Mesenteric fat pad (tissue), 1 donor: ENCODE measurements around the gene PTOV1. TPM values are rescaled to one million over a fixed set of nuclear protein-coding genes. Genes with fewer than 3 reads are reported as not detected.

Experiments
- microRNA-seq: library from miRNA; unstranded; fragments of <30 nt; microRNA quantifications from one replicate; pipeline ENCODE4 v1.2.0, GENCODE V29; 2020; ENCODE audit warnings: borderline number of aligned reads
- total RNA-seq: library from RNA; stranded (reverse); fragmentation: NEBNext Ultra II Directional; extraction: Animal tissue kit (Norgen Biotek cat#: 25700); gene quantifications from one replicate; pipeline ENCODE4 v1.2.1, GENCODE V29; 2021
- donor health status: DM: yes; HTN: yes; CAD: no.

Gene PTOV1
- total RNA-seq, 1 donor from 2014 or later: 99.4 TPM

Small RNA genes lying within 50 kb of the gene (microRNA-seq; reads per million reads assigned to microRNA genes)
- not detected for gene MIR4749
- not detected for gene MIR4750
- gene MIR6800: not detected

Other genes starting within 250 kb of the PTOV1 start
- 107 TPM for gene RRAS, start 211.0 kb upstream of the PTOV1 start, total RNA-seq
- 64.3 TPM for gene SCAF1, start 208.9 kb upstream of the PTOV1 start, total RNA-seq
- 46.7 TPM for gene IRF3, start 185.3 kb upstream of the PTOV1 start, total RNA-seq
- gene BCL2L12, start 185.2 kb upstream of the PTOV1 start, total RNA-seq: 10.7 TPM
- 105 TPM for gene PRMT1, start 173.9 kb upstream of the PTOV1 start, total RNA-seq
- gene ADM5, start 161.6 kb upstream of the PTOV1 start, total RNA-seq: 1.3 TPM
- 7.2 TPM for gene CPT1C, start 160.0 kb upstream of the PTOV1 start, total RNA-seq
- 1.0 TPM for gene TSKS, start 87.9 kb upstream of the PTOV1 start, total RNA-seq
- gene AP2A1, start 84.2 kb upstream of the PTOV1 start, total RNA-seq: 96.4 TPM
- gene FUZ, start 37.9 kb upstream of the PTOV1 start, total RNA-seq: 12.7 TPM
- 40.4 TPM for gene MED25, start 32.9 kb upstream of the PTOV1 start, total RNA-seq
- 57.6 TPM for gene PNKP, start 16.4 kb downstream of the PTOV1 start, total RNA-seq
- gene AKT1S1, start 26.2 kb downstream of the PTOV1 start, total RNA-seq: 38.8 TPM
- gene TBC1D17, start 26.5 kb downstream of the PTOV1 start, total RNA-seq: 39.9 TPM
- gene IL4I1, start 45.7 kb downstream of the PTOV1 start, total RNA-seq: 2.3 TPM
- gene ATF5, start 78.0 kb downstream of the PTOV1 start, total RNA-seq: 46.1 TPM
- gene NUP62, start 78.3 kb downstream of the PTOV1 start, total RNA-seq: 34.5 TPM
- gene SIGLEC11, start 110.0 kb downstream of the PTOV1 start, total RNA-seq: 3.0 TPM
- gene VRK3, start 174.2 kb downstream of the PTOV1 start, total RNA-seq: 27.5 TPM
- 6.8 TPM for gene ZNF473, start 174.8 kb downstream of the PTOV1 start, total RNA-seq